ENCODE data around the gene LRRC27.

The LRRC27 gene

GRCh38 chr10:132427939-132428367, 96.0 kb downstream of the LRRC27 start:
- ChIA-PET CTCF (no interaction called here), POLR2A (no interaction called here)
- DNase-seq (ENCODE audit: low read depth, low spot score), result no peak
- no peak overlapping the region for H3K4me3 ChIP-seq (ENCODE audit: low read depth, low read length)
- TF ChIP-seq CTCF (IDR thresholded peaks at IDR 0.05; ENCODE audit: insufficient read depth, low read length, missing control alignments), result no peak

DNA sequence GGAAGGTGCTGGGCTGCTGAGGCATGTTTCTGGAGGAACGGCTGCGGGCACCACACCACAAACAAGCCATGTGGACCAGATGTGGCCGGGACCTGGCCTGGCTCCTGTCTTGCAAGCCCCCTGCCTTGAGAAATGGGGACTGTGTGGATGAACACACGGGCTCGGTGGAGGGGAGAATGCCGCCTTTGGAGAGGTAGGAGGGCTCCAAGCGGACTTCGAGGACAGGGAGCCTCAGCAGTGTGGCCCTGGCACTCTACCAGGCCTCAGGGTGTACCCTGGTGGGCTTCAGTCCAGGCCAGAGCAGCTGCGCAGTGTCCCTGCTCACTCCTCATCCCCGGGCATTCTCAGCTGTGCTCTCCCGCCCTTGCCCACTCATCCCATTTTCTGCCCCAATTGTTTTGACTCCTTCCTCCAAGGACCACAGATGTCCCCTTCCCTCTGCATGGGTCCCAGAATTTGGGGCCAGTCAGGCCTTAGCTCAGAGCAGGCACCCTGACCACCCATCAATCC, 96.5 kb downstream of the LRRC27 start:
- DNase-seq (ENCODE audit: low read depth, low spot score), result no peak
- ChIA-PET POLR2A (no interaction called here), CTCF (interaction anchor here (0.6 kb wide), 1 partner anchor 67 kb away, joined by 3 read pairs; no protein-coding TSS in a partner anchor)
- TF ChIP-seq CTCF (IDR thresholded peaks at IDR 0.05; ENCODE audit: insufficient read depth, low read length, missing control alignments), result no peak
- no peak overlapping the region for H3K4me3 ChIP-seq (ENCODE audit: low read depth, low read length)

All from AG04449 (cell line).